NCI-H1092 (cell line): Measurements from ENCODE around the gene SDCBP2.

Experiments used
- DNase-seq: peaks from one replicate; lab custom pipeline; 2025; lab: John Stamatoyannopoulos, UW

Gene SDCBP2

DNA sequence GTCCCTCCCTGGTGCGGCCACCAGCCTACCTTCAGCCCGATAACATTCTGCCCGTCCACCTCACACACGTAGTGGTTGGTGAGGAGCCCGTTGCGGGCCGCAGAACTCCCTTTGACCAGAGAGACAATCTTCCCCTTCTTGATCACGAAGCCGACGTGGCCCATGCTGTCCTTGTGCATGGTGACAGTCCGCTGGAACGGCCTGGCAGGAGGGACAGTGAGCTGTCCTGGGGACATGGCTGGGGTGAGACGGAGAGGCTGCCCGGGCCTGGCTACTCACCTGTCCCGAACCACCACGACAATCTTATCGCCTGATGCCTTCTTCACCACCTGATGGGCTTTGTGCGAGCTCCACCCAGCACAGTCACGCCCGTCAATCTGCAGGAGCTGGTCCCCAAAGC, 16.6 kb downstream of the SDCBP2 start:
- DNase-seq = no peak

DNA sequence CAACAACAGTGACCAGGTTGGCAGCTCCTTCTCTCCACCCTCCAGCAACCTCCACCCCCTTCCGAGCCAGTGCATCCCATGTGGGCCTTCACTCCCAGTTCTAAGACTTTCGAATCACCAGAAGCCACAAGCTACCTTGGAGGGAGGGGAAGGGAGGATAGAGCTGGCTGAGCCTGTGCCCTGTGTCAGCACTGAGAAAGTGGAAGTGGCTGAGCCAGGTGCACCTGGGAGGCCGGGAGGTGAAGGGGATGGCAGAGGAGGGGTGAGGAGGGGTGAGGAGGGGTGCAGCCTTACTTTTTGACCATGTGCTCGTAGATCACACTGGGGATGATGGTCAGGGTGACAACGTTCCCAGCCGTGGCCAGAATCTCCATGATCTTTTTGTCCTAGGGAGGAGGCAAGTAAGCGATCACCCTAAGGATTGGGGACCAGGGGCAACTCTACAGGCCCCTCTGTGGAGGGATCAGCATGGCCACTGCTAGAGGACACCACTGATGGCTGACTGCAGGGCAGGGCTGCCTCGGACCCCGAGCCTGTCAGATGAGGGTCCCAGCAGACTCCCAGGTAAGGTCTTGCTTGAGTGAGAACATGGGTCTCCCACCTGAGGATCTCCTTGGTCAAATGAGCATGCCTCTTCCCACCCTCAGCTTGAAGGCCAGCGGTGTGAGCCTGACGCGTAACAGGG, 18.3 kb downstream of the SDCBP2 start:
- no peak for DNase-seq

DNA sequence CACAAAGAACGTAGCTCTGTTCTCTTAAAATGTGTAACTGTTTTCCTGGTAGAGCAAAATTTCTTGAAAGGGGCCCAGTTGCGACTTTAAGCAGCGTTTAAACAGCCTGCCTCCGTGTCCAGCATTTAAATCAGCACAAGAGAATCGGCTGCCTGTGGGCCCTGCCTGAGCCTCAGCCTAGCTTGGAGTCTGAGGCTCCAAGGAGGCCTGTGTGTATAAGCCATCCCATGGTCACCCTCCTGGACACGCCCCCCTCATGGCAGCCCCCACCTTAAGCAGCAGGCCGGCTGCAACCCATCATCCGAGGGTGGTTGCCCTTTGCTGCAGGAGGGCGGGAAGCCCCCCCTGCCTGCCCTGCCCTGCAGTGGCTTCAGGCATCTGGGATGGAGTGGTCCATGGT, 18.9 kb downstream of the SDCBP2 start:
- DNase-seq = no peak

DNA sequence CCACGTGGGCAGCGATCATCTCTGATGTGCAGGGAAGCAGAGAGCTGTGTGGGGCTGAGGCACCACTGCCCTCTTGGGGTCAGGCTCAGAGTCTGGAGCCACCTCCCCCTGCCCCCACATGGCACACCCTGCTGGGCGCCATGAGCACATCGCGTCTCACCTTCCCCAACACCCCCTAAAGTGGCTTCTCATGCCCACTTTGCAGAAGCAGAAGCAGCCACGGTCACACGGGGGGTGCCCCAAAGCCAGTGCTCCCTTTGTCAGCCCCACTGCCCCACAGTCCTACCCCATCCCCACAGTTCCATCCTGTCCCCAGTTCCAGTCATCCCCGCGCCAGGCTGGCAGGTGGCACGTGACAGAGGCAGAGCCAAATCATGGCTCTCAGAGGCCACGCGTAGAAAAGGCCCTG, 19.5 kb downstream of the SDCBP2 start:
- no peak for DNase-seq

DNA sequence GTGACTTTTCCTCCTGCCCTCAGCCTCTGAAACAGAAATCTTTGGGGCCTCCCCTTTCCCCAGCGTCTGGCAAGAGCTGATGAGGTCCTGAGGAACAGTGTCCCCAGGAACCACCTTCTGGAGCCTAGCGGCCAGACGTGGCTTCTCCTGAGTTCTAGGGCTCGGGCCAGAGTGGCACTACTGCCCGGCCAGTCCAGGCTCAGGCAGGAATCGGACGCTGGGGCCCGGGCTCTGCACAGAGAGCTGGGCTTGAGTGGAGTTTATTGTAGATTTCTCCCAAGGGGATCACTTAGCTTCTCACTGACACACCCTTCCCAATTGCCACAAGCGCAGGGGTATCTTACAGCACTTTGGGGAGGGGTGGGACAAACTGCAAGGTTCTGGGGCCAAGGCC, 20.2 kb downstream of the SDCBP2 start:
- DNase-seq = no peak

DNA sequence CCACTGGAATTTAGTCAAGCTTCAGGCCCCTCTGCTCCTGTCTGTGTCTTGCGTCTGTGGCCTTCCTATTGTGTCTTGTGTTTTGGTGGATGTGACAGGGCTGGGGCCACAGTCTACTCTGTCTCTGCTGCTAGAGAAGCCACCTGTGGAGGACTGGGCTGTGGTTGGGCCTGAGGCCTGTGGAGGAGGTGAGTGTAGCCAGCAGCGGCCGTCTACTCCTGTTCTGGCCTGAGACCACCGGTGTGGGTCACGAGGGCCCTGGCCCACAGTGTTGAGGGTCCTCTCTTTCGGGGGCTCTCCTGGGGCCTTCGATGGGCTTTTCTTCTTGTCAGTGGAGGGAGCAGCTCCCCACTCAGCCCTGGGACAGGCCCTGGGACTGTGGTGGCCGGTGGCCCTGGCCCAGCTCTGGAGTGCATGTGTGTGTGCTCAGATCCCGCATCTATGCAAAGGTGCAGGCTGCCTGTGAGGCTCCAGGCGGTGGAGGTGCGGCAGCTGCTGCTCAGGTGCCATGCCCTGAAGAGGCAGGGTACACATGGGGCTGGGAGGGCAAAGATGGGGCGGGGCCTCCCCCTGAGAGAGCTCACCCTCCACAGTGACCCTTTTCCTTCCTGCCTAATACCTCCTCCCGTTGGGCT, 20.8 kb downstream of the SDCBP2 start:
- no peak for DNase-seq

DNA sequence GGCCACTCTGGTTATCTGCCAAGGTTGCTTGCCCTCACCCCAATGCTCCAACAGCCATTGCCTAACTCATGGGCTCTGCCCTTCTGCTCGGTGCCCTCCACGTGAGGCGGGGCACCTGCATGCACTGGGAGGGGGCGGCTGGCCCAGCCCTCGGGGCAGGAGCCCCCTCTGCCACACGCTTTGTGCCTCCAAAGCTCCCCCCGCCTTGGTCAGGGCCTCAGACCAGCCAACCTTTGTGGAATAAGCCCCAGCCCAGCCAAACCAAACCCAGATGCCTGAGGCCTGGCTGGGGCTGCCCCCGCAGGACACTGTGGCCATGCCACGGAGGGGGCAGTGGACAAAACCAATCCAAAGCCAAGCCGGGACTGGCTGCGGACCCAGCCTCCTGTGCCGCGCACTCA, 21.4 kb downstream of the SDCBP2 start:
- DNase-seq = no peak

DNA sequence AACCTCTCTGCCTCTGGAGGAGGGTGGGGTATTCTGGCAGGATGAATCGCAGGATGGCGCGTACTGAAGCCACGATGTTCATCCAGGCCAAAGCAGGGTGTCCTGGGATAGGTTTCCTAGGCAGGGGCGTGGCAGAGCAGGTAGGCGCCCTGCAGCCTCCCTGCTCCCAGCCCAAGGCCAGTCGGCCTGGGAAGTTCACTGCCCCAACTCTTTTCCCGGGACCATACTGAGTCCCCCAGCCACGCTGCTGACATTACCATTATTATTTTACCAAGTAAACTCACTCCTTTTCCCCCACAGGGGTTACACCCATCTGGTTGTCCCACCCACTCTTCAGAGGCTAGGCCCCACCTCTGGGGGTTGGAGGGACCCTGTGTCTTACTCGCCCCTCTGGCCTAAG, 21.8 kb downstream of the SDCBP2 start:
- DNase-seq = no peak

DNA sequence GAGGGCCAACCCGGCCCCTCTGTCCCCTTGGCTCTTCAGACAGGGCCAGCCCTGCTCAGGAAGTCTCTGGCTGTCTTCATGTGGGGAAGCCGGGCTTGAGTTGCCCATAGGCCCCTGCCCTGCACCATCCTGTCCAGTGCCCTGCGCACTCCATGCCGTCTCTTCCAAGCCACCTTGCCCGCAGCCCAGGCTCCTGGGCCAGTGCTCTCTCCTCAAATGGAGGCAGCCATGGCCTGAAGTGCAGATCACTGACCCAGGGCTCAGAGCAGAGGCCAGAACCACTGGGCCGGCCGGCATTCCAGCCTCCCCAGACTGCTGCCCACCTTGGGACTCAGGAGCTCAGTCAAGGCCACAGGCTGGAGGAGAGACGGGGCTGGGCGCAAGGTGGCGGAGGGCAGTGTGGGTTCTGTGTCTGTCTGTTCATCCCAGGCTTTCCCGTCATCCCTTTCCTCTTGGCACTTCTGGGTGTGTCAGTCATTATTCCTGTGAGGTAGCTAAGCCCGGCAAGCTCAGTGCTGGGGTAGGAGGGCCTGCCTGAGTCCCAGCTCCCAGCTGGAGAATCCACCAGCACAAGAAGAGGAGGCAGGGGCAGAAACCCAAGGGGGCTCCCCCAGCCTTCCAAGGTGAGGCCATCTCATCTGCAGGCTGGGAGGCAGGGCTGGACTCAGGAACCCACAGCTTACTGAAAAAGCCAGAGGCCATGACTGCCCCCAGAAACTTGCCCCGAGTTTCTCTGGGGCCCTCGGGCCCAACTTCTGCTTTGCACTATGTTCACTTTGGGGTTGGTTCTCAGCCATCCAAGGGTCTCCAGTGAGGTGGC, 22.4 kb downstream of the SDCBP2 start:
- DNase-seq = no peak

DNA sequence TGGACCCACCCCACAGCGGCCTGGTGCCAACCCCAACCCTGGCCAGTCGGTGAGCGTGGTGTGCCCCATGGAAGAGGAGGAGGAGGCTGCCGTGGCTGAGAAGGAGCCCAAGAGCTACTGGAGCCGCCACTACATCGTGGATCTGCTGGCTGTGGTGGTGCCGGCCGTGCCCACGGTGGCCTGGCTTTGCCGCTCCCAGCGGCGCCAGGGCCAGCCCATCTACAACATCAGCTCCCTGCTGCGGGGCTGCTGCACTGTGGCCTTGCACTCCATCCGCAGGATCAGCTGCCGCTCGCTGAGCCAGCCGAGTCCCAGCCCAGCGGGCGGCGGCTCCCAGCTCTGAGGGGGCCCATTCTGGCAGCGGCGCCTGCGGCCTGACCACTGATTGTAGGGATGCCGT, 23.2 kb downstream of the SDCBP2 start:
- DNase-seq = no peak

DNA sequence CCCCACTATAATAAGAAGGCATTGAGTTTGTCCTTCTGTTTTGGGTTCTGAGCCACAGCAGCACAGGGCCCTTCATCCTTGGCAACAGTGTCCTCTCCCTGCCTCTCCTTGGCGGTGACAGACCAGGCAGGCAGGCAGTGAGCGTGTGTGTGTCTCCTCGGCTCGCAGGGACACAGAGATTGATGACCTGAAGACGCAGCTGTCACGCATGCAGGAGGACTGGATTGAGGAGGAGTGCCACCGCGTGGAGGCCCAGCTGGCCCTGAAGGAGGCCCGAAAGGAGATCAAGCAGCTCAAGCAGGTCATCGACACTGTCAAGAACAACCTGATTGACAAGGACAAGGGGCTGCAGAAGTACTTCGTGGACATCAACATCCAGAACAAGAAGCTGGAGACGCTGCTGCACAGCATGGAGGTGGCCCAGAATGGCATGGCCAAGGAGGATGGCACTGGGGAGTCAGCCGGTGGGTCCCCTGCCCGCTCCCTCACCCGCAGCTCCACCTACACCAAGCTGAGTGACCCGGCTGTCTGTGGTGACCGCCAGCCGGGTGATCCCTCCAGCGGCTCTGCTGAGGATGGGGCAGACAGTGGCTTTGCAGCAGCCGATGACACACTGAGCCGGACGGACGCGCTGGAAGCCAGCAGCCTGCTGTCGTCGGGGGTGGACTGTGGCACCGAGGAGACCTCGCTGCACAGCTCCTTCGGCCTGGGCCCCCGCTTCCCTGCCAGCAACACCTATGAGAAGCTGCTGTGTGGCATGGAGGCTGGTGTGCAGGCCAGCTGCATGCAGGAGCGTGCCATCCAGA, 24.0 kb downstream of the SDCBP2 start:
- no peak for DNase-seq

DNA sequence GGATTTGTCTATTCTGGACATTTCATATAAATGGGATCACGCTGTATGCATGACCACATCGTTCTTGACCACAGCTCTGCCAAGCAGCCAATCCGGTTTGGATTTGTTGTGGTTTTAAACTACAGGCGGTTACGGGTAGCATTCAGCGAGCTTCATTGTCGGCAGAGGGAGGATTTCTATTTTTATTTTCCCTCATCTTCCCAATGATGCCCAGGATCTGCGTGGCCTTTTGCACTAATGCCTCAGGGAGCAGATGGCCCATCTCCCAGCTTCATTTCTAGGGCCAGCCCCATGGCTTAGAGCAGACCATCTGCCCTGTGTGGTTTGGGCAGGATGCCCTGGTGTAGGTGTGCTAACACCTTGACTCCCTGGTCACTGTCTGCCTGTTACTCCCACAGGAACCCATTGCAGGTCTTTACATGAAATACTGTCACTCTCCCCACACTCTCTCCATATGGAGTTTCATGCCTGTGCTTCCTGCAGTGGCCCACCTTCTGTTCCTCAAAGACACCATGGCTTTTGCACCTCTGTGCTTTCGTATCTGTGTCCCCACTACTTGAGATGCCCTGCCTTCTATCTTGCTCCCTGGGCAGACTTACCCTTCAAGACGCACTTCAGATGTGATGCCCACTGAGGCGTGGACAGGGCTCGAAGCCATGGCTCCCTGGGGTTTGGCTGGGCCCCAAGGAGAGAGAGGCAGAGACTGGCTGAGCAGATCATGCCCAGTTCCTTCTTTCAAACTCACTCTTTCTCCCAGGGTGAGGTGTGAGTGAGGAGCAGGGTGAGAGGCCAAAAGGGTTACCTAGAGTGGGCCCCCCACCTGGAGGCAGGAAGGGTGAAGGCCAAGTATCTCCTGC, 26.0 kb downstream of the SDCBP2 start:
- no peak for DNase-seq

DNA sequence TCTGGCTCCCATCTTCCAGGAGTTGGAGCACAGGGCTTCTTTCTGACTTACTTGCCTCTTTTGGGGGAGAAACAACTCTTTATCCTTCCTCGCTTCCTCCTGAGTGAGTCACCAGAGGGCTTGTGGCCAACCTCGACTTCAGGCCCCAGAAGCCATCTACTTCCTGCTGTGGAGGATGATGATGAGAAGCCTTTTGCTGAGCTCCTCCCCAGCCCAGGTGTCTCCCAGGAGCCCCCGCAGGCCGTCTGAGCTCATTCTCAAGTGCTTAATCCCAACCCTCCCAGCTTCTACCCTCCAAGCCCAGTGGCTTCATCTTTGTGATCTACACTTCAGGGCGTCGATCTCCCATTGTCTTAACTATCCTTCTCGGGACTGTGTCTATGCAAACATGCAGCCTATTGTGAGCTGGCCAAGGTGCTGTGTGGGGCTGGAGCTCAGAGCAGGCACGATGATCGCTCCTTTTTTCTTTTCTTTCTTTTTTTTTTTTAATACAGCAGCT, 27.9 kb downstream of the SDCBP2 start:
- no peak for DNase-seq

DNA sequence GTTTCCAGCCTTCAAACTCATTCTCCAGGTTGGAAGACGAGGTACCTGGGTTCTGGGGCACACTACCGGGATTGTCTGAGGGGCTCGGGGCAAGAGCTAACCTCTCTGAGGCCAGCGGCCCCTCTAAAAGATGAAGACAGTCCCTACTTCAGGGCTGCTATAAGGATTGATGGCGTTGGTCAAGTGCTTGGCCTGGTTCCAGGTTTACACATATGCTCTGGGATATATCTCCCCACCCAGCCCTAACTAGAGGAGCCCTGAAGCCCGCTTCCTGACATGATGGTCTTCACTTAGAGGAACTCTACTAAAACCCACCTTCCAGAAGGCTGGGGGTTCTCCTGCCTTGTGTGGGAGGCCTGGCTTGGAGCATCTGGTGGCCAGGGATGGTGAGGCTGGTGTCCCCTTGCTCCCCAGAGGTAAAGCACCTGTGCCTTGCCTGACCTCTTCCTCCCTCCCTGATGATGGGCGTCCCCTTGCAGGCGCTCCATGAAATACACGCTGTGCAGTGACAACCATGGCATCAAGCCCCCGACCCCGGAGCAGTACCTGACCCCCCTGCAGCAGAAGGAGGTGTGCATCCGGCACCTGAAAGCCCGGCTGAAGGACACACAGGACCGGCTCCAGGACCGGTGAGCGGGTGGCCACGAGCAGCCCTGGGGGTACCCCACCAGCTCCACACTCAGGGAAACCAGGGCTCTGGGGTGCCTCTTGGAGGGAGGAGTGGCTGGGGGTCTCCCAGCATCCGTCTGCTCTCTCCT, 28.7 kb downstream of the SDCBP2 start:
- no peak for DNase-seq

DNA sequence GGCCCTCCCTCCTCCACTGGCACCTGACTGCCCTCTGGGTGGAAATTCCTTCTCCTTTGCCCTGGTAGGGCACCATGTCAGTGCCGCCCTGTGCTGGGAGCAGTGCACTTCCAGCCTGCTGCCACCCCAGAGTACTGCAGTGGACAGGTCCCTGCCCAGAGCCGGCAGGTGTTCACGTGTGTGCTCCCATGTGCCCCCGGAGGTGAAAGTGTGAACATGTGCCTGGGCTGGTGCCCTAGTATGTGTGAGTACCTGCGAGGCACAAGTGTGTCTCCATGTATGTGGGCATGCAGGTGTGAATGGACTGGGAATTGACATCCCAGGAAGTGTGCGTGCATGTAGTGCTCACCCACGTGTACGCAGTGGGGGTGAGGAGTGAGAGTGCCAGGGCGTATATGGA, 29.4 kb downstream of the SDCBP2 start:
- DNase-seq = no peak

DNA sequence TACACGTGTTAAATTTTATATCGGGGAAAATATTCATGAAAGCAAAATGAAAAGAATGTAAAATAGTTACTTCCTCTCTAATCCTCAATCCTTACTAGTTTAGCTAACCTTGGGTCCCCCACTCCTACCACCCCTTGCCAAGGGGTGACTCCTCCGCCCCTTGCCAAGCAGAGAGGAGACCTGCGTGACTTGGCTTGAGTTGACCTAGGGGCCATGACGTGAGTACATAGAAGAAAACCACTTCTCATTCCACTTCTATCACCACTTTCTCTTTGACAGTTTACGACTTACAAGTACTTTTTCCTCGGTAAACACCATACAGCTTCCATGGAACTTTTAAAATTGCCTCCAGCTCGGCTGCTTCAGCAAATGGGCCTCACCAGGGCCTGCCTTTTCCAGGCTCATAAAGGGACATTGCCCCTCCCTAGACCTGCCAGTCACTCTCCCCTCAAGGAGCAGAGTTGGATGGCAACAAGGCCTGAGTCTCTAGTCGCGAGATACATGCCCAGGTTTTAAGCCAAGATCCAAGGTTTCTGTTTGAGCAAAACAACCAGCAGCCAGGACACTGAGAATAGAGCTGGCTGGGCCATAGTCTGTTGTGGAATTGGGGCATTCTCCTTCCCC, 29.9 kb downstream of the SDCBP2 start:
- no peak for DNase-seq

DNA sequence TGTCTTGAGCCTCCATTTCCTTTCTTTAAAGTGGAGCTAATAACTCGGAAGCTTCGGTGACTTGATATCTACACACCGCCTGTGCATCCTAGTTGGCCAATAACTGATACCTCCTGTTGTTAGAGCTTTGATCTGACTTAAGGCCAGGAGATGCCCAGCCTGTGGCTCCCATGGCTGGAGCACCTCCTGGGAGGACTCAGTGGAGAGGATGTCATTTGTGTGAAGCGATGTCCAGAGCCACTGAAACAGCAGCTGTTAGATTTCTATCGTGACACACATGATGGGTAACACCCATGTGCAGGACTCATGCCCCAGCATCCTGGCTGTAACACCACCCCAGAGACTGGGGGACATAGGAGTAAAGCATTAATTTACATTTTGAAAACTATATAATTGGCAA, 30.8 kb downstream of the SDCBP2 start:
- no peak for DNase-seq

DNA sequence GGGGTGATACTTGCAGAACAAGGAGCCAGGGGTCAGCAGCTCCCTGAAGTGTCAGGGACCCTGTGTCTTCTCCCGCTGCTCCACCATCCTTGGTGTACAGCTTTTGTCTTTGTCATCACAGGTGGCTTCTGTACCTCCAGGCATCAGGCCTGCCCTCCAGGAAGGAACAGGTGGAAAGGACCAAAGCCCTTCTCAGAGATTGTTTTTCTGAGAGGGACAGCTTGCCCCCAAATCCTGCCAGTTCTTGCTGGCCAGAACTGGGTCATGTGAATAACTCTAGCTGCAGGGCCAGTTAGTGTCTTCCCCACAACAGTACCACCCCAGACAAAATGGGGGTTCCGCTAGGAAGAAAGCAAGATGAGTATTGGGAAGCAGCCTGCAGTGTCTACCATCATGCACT, 31.5 kb downstream of the SDCBP2 start:
- no peak for DNase-seq

DNA sequence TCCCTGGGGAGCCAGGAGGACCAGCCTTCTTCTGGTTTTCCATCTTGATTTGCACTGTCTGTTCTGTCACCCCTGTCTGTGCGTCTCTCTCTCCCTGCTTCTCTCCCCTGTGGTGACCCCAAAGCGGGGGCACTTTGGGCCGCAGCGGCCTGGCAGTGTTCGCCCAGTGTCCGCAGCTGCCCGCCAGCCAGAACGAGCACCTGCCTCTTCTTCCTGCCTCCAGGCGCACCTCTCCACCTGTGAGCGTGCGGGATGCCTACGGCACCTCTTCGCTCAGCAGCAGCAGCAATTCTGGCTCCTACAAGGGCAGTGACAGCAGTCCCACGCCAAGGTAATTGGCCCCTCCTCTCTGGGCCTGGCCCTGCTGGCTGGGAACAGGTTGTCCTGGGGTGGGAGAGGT, 32.0 kb downstream of the SDCBP2 start:
- no peak for DNase-seq

DNA sequence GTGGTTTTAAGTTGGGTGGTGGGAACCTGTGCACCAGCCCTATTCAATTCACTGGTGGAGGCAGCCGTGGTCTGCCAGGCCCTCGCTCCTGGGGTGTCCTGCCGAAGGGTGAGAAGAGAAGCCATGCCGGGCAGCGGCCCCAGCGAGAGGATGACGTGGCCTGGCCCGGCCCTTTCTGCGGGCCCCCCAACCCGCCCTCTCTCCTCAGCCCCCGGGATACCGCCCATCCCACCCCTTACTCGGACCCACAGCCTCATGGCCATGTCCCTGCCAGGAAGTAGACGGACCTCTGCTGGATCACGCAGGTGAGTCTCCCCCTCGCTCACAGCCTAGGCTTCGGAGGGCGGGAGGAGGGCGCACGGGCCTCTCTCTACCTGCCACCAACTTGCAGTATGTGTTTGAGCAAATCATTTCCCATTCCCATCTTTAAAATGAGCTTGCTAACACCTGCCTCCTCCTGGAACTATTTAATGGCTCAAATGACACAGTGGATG, 32.8 kb downstream of the SDCBP2 start:
- no peak for DNase-seq
